GM12875 (cell line): ENCODE measurements around the gene AIFM3.

Experiments
- H3K4me3 ChIP-seq: one replicate; pipeline ENCODE4 v1.5.1; 2011; ENCODE audit warnings: low read depth, low read length, control low read depth
- TF ChIP-seq, protein P1 (sequence below): IDR thresholded peaks from 2 replicates; pipeline ENCODE4 v1.5.1; 2011; ENCODE audit warnings: low read depth, mild to moderate bottlenecking, control low read depth, inconsistent platforms, low read length, moderate library complexity, borderline replicate concordance; ENCODE audit not compliant: insufficient read depth

AIFM3 gene

GRCh38 chr22:20995329-20996030 lies 28.4 kb downstream of the AIFM3 start:
- TF ChIP-seq, protein P1, sequence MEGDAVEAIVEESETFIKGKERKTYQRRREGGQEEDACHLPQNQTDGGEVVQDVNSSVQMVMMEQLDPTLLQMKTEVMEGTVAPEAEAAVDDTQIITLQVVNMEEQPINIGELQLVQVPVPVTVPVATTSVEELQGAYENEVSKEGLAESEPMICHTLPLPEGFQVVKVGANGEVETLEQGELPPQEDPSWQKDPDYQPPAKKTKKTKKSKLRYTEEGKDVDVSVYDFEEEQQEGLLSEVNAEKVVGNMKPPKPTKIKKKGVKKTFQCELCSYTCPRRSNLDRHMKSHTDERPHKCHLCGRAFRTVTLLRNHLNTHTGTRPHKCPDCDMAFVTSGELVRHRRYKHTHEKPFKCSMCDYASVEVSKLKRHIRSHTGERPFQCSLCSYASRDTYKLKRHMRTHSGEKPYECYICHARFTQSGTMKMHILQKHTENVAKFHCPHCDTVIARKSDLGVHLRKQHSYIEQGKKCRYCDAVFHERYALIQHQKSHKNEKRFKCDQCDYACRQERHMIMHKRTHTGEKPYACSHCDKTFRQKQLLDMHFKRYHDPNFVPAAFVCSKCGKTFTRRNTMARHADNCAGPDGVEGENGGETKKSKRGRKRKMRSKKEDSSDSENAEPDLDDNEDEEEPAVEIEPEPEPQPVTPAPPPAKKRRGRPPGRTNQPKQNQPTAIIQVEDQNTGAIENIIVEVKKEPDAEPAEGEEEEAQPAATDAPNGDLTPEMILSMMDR = no peak
- H3K4me3 ChIP-seq = no peak overlapping the region

DNA sequence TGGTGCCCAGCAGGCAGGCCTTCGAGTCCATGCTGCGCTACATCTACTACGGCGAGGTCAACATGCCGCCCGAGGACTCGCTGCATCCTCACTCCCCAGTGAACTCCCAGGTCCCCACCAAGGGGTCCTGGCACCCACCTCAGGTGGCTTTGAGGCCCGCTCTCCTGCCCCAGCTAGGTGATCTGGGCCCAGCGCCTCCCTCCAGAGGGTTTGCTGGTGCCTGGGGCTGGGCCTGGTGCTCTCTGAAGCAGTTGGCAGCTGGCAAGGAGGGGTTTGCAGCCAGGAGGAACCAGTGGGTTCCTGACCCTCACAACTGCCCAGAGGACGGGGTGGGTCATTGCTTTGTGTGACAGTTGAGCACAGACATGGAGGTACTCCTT lies 29.0 kb downstream of the AIFM3 start:
- H3K4me3 ChIP-seq = no peak overlapping the region
- TF ChIP-seq, protein P1 = no peak

- TF ChIP-seq, protein P1 = no peak
- H3K4me3 ChIP-seq = no peak overlapping the region
Observed at GRCh38 chr22:20996598-20997535, 29.8 kb downstream of the AIFM3 start.

DNA sequence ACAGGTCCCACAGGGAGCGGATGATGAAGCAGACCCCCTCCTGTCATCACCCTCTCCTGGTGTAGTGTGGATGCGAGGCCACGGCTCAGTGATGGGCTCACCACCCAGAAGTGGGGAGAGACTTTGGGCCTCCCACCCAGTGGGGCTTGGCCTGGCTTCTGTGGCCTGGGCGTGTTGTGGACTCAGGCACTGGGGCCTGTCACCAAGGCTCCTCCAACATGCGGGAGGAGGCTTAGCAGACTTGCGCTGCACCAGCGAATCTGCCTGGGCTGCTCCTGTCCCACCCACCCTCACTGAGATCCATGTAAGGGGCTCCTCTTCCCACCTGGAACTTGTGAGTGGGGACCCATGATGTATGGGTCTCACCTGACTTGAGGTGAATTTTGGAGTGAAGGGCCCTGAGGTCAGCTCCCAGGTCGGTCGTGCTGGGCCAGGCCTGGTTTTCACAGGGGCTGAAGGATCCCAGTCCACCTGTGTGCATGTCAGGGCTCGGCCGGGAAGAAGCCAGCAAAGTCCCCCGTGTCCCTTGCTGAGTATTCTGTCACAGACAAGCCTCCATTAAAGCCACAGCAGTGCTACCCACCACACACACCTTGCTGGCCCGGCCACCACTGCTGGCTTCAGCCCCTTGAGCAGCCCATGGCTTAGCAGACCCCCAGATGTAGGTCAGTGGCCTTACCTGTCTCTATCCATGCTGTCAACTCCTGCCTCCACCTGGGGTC lies 30.6 kb downstream of the AIFM3 start:
- TF ChIP-seq, protein P1 = no peak
- no peak overlapping the region for H3K4me3 ChIP-seq

DNA sequence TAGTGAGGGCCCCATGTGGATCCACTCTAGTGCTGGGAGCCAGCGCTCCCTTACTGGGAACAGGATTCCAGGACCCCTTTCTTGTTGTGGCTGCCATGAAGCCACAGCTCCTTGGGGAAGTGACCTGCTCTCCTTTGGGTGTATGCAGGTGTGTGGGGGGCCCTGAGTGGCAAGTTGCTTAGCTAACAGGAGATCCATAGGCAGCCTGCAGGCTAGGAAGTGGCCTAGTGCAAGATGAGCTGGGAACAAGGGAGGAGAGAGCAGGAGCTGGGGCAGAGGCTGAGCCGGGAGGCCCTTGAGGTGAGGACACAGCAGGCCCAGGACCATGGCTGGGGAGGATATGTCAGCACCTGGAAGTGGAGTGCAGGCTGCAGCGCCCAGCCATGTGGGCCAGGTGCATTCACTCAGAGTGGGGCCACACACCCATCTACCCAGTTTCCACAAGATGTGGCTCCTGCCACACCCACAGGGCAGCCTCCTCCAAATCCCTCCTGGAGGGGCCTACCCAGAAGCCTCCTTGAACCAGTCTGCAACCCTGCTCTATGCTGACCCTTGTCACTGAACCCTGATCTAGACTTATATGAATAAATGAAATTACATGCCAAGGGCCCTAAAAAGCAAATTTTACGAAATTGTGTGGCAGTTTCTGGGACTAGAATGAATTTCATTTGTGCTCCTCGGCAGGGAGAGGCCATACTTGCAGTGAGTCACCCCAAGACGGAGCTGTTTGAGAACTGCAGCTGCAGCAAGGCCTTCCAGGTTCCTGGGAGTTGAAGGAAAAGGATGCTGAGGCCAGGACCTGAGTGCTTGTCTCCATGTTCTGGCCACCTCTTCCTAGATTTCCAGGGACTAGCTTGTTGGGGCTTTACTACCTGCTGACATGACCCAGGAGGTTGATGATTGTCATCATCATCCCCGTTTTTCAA lies 31.6 kb downstream of the AIFM3 start:
- H3K4me3 ChIP-seq = no peak overlapping the region
- TF ChIP-seq, protein P1 = no peak

DNA sequence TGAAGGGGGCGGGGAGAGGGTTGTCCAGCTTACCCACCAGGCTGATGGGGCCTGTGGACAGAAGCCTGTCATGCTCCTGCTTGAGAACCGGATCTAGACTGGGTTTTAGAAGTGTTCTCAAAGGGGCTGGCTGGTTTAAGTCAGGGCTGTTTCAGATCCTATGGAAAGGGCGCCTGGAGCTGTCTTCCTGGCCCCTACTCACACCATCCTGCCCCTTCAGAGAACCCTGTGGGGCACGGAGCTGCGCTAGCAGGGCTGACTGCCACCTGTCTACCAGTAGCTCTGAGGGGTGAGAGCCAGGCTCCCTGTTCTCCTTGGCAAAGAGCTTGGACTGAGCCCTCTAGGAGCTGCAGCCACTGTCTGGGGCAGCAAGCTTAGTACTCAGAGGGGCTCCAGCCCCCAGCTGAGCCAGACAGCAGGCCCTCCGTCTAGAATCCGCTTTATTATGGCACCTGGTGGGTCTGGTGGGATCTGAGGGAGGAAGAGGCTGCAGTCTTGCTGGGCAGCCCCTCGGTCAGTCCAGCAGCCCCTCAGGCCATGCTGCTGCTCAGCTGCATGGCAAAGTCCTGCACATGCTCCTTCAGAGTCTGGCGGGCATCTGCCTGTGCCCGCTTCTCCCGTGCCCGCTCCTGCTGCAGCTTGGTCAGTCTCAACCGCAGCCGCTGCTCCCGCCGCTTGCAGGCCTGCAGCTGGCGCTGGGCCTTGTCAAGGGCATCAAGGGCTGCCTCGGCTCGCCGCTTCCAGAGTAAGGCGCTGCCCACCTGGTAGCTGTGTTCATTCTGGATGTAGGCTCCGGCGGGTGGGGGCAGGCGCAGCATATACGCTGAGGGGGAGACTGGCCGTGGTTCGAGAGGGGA lies 32.5 kb downstream of the AIFM3 start:
- TF ChIP-seq, protein P1 = no peak
- no peak overlapping the region for H3K4me3 ChIP-seq
